T-helper 2 cell treated with Interferon-gamma antibody and Interleukin-4, amounts not matched to agents 100 ng/mL and 5 ng/mL, for 36 hours (primary cell): ENCODE measurements around the gene PLEKHS1. TPM values are rescaled to one million over a fixed set of nuclear protein-coding genes. Genes with fewer than 3 reads are reported as not detected.
"Not testable (repeated sequence)": the region's sequence is repeated elsewhere in the genome, so short reads cannot be mapped to it uniquely, and the experiment has no call there.

Experiments used
- intact Hi-C: fragments of 100-400 bp; cut with micrococcal nuclease; formaldehyde crosslinking; loops from one replicate; pipeline ENCODE4 v1.15.1; 2023
- total RNA-seq: library from RNA; stranded (reverse); gene quantifications from 2 replicates; pipeline ENCODE4 v1.2.3, GENCODE V29; 2022

The PLEKHS1 gene
- total RNA-seq, 1 donor from 2014 or later: not detected

DNA sequence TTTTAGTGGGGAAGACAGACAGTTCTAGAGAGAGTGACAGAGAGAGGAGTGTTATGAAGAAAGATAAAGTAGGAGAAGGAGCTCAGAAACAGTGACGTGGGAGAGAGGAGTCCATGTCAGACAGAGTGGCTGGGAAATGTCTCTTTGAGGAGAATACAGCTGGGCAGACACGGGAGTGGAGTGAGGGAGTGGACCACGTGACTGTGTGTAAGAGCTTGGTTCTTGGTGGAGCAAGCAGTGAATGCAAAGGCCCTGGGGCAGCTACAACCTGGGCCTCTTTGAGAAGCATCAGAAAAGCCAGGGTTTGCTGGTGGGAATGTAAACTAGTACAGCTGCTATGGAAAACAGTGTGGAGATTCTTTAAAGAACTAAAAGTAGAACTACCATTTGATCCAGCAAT is 11.9 kb upstream of the PLEKHS1 start:
- intact Hi-C loops: no loop called here

DNA sequence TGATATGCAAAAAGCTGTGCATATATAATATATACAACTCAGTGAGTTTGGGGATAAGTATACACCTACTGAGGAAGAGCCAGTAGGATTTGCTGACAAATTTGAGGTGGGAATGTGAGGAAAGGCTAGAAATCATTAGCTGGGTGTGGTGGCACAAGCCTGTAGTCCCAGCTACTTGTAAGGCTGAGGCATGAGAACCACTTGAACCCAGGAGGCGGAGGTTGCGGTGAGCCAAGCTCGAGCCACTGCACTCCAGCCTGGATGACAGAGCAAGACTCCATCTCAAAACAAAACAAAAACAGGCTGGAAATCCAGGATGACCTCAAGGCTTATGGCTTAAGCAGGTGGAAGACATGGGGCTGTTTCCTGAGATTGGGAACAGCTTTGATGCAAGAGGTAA is 10.6 kb upstream of the PLEKHS1 start:
- intact Hi-C loops: no loop called here

DNA sequence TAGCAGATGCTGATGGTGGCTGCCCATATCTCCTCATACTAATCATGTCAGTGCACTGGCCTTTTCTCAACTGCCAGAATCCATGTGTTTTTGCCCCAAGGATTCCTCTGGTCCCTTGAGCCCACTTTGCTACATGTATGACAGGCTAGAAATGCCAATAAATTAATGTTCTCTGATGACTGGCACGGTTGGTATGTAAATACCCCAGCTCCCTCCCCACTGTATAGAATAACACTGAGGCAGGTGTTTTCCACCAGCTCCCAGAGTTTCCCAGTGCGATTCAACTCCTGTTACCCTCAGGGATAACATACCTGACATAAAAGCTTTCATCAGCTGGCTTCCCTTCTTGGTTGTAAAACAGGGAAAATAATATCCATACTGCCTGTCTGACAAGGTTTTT is 9.0 kb upstream of the PLEKHS1 start:
- intact Hi-C loops: no loop called here

DNA sequence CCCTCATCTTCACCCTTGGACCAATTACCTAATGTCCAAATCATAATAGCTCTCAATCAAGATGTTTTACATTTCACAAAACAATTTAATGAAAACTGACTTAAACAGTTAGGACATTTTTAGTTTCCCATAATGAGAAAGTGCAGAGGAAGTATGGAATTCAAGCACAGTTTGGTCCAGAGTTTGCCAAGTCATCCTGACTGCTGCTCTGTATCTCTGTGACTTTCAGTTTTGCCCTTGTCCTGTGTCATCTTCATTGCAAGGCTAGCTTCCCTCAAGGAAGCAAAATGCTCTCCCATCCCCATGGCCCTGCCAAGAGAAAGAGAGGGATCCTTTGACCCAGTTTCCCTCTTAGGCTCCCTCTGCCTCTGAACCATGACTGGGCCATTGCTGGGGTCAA is 7.9 kb upstream of the PLEKHS1 start:
- intact Hi-C loops: no loop called here

DNA sequence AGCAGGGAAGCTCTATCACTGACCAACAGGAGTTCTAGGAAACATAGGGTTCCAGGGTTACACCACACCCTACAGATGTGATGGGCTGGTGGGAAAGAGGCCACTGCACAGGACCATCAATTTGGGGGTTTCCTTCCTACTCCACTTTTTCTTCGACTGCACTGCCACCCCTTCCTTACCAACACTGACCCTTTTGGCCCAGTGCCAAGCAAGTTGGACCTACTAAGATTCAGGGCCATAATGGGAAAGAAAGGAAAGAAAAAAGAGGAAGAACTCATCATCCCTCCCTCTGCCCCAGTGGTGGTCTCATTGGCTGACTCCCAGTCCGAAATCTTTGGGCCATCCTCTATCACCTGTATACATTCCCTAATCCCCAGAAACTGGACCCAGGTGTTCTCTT is 6.1 kb upstream of the PLEKHS1 start:
- intact Hi-C loops: no loop called here

DNA sequence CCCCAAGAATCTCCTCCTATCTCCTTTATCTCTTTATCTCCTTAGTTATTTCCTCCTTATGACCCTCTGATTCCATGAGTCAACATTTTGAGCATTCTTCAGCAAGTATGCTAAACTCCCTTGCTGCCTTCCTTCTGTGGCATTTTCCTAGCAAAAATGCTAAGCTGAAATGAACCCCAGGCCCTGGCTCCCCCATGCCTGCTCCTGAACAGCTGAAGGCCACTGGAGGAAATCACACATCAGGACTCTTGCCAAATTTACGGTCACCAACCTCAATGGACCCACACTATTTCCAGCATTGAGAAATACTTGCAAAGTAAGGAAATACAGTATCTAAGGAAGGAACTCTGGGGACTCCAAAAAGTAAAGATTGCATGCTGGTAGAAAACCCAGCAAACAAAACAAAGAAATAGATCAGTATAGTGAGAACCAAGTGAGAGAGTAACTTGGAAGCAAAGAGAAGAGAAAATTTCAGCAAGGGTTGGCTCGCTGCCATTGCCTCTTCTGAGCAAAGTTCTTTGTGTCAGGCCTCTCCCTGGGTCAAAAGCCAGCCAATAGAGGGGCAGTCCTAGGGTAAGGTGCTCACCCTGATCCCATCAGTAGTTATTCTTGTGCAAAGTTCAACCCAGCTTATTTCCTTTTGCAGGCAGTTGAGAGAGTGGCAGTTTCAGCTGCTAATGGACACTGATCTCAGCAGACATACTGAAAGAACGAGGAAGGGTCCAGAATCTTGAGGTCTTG is 5.1 kb upstream of the PLEKHS1 start:
- intact Hi-C loops: no loop called here

DNA sequence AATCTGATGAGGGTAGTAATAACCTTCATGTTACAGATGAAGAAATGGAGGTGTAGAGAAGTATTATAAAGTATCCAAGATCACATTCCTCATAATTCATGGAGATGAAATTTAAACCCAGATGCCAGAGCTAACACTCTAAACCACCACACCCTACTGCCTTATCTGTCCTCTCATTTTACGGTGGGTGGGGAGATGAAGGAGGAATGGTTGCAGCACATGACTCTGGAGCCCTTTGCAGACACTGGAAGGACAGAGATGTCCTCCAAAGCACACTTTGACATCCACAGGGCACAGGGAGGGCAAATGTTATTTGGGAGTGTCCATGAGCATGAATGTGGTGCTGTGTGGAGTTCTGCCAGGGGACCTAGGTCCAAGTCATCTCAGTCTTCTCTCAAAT is 1.1 kb downstream of the PLEKHS1 start:
- intact Hi-C loops: no loop called here

DNA sequence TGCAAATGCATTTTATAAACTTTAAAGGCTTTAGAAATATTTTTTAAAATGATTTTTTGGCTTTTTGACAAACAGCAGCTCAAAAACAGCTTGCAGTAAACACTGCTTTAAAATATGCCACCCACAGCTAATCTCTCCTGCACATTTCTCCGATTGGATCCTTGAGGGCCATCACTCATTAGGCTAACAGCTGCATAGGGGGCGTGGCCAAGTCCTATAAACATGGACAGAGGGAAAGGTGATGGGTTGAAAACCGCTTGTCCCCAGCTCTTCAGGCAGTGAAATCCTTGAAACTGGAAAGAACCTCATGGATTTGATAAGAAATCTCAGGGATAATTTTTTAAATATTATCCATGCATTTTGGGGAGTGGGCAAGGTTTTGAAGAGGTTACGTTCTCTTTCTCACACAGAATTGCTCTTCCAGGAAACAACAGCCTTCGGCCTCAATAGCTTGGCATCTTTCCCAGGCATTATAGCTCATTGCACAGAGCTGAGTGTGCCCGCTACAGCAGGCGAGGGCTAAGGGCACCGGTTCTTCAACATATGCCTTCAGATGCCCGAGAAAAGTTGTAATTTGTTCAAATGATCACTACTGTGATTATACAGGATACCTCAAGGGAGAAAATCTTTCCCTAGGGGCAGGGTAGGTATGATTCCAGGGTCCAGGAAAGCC is 1.7 kb downstream of the PLEKHS1 start:
- intact Hi-C loops: no loop called here

DNA sequence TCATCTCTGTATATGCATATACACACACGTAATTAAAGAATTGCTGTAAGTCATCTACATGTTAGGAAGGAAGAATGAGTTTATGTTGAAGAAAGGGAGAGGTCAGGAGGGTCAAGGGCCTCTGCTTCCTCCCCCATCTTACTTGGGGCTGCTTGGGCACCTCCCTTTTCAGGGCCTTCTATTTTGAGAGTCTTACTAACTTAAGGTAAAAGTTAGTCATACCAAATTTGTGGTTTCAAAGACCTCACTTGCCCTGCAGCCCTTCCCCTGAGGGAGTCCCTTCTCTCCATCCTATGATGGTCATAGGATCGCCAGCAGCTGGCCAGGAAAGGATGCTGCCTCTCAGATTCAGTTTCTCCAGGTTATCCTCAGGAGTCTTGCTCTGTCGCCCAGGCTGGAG is 2.6 kb downstream of the PLEKHS1 start:
- intact Hi-C loops: no loop called here

DNA sequence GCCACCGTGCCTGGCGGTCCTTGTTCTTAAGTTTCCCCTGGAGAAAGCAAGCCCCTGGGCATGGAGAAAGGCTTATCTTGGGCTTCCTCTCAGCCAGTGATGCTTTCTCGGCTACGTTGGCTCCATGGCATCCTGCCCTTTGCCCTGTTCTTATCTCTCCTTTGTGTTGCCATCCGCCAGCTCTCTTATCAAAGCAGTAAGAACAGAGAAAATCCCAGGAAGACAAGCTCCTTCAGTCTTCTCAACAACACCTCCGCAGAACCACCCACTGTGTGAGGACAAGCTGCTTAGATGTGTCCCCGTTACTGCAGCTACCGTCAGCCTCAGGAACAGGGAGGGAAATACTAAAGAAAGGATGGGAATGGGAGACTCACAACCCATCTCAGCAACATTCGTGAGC is 3.3 kb downstream of the PLEKHS1 start:
- intact Hi-C loops: no loop called here

DNA sequence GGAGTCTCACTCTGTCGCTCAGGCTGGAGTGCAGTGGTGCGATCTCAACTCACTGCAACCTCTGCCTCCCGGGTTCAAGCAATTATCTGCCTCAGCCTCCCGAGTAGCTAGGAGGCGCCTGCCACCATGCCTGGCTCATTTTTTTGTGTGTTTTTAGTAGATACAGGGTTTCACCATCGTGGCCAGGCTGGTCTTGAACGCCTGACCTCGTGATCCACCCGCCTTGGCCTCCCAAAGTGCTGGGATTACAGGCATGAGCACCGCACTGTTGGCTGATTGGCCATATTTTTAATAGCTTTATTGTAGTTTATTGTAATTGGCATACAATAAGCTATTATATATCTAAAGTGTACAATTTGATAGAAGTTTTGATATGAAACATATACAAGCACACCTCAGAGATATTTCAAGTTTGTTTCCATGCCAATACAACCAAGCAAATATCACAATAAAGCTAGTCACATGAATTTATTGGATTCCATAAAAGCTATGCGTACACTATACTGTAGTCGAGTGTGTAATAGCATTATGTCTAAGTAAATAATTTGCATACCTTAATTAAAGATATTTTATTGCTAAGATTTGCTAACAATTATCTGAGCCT is 5.6 kb downstream of the PLEKHS1 start:
- intact Hi-C loops: no loop called here

DNA sequence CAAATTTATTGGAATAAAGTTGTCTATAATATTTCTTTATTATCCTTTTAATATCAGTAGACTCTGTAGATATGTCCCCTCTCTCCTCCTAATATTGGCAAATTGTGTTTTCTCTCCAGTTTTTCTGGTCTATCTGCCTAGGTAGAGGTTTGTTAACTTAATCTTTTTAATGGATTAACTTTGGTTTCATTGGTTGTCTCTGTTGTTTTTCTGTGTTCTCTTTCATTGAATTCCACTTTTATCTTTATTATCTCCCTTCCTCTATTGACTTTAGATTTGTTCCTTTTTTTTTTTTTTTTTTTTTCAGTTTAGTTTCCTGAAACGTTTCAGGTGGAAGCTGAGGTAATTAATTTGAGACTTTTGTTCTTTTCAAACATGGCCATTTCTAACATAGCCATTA is 10.6 kb downstream of the PLEKHS1 start:
- intact Hi-C loops: no loop called here

DNA sequence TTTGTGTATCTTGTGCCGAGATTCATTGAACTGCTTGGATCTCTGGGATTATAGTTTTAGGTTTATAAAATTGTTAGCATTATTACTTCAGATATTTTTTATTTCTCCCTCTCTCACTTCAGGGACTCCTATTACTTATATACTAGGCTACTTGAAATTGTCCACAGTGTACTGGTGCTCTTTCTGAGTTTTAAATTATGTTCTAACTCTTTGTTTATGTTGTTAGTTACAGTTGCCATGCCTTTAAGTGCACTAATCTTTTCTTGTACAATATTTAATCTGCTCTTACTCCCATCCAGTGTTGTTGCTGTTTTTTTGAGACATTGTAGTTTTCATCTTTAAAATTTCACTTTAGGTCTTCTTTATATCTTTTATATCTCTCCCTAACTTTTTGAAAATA is 13.1 kb downstream of the PLEKHS1 start:
- intact Hi-C loops: no loop called here

DNA sequence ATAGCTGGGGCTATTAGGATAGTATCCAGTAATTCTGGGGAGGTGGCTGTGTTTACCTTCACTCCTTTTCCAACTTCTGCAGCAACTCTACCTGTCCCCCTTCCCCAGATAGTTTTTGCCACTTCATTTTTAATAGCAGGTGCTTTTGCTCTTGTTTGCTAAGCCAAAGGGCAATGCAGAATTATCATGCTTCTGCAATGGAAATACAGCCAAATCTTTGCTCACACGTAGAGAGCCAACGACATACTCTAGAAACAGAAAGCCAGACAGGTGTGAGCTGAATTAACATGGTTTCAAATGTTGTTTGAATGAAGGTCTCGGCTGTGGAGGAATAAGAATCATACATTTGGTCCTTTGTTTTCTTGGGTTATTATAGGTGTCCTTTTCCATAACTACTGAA is 14.4 kb downstream of the PLEKHS1 start:
- intact Hi-C loops: no loop called here

DNA sequence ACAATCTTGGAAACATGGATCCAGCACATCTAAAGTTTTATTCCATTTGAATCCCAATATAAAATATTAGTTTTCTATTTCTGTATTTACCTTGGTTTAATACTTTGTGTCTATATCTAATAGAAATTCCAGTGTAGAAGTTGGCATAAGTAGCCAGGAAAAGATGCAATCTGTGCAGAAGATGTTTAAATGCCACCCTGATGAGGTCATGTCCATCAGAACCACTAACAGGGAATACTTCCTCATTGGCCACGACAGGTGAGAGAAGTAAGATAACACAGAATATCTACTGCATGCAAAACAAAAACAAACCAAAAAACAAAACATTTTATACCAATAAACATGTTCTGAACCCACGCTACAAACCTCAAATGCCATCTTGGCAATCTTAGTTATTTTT is 15.7 kb downstream of the PLEKHS1 start:
- intact Hi-C loops: no loop called here

DNA sequence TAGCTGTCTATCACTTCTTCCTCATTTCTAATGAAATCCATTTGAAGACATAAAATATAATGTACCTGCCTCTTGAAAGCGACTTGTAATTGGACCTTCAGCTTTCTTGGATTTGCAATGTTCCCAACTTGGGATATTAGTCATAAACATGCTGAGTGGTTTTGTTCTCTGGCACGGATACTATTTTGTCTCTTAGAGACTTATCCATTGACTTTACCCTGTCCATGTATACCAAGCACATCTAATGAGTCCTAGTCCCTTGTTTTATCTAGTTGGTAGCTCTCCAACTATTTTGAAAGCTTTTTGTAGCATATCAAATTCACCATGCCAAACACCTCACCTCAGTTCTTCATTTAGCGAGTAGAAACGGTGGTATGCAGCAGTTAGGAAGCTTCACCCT is 18.9 kb downstream of the PLEKHS1 start:
- intact Hi-C loops: no loop called here

DNA sequence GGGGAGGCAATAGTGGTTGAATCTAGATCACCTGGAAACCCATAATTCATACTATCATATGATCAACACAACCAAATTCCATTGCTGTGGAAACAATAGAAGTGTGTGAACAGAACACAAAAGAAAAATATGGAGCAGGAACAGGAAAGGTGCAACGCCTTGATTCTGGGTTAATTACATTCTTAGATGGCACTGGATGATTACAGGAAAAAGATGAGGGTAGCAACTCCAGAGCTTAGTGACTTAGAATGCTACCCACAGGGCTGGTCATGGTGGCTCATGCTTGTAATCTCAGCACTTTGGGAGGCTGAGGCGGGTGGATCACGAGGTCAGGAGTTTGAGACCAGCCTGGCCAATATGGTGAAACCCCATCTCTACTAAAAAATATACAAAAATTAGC is 19.6 kb downstream of the PLEKHS1 start:
- intact Hi-C loops: not testable (repeated sequence)

DNA sequence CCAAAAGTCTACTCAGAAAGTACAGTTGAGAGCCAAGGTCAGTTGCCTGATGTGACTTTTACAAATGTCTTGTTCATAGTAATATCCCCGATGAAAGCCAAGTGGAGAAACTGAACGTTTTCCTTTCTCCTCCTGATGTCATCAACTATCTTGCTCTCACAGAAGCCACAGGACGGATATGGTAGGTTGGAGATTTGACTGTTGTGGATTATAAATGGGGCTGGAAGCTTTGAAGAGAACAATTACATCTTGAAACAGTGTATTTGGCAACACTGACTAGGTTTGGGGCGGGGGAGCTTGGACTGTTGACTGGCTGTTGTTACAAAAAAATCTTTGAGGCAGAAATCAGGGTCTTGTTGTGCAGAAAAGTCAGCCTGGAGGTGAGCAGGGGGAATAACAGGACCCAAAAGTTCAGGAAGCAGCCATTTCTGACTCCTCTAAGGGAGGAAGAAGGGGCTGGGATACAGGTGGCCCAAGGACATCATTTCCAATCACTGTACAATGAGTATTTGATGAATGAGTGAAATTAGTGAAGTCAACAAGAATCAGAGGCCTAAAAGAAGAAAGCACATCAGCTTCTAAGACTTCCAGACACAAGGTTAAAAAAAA is 24.3 kb downstream of the PLEKHS1 start:
- intact Hi-C loops: no loop called here

DNA sequence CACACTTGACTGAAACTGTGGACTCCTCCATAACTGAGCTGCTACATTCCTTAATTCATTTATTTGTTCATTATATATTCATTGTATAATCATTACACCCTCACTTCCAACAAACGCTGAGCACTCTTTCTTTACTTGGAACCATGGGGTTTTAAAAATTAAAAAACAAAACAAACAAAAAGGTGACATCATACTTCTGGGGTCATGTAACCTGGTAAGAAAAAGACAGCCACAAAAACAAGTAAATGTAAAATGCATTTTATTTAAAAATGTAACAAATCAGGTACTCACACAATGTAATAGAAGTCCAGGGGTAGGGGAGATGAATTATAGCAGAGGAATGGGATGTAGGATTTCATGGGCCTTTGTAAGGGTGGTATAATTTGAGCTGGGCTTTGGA is 25.1 kb downstream of the PLEKHS1 start:
- intact Hi-C loops: no loop called here

DNA sequence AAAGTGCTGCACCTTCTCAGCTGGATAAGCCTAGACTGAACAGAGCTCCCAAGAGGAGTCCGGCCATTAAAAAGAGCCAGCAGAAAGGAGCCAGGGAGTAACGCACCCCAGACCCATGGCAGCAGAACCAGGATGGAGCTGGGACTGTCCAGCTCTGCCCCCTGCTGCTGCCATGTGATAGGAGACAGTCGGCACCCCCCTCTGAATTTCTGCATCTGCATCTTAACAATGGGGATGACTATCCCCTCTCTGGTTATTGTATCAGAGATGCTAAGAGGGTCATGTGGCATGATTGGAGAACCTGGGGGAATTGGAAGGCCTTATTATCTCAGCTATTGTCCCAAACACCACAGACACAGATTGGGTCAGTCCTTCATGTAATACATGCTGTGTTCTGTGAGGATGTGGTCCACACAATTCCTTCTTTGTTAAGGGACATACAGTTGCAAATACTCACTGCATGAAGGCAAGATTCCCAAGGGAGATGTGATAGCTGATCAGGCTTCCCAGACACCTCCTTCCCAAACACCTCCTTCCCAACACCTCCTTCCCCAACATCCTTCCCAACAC is 29.3 kb downstream of the PLEKHS1 start:
- intact Hi-C loops: no loop called here

DNA sequence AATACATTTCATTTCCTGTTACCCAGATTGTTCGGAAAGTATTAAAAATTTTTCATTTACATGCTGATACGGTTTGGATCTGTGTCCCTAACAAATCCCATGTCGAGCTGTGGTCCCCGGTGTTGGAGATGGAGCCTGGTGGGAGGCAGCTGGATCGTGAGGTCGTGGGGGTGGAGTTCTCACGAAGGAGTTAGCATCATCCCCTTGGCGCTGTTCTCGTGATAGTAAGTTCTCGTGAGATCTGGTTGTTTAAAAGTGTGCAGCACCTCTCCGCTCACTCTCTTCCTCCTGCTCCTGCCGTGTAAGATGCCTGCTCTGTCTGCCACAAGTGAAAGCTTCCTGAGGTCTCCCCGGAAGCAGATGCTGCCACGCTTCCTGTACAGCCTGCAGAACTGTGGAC is 30.9 kb downstream of the PLEKHS1 start:
- intact Hi-C loops: no loop called here
